ENCODE measurements around the gene DACT3.

DACT3 gene

GRCh38 chr19:46661020-46661731 is at the start of gene DACT3:
DACT3 (minus strand) TSS chr19:46661182; CDS start chr19:46661064, 118 bp downstream.
- H3K27ac ChIP-seq, result peak within 1 kb of the TSS; percentile 84 to 98
- TF ChIP-seq CTCF (IDR thresholded peaks at IDR 0.05), result no peak
- H3K4me3 ChIP-seq, result peak within 1 kb of the TSS; percentile 95
- DNase-seq (ENCODE audit: low spot score), result peak; percentile 100

- Histone ChIP-seq H3K27ac (no peak overlapping the region), H3K4me3 (no peak overlapping the region)
- no peak for TF ChIP-seq CTCF (IDR thresholded peaks at IDR 0.05)
- DNase-seq (ENCODE audit: low spot score), result no peak
Observed at GRCh38 chr19:46710687-46711086, 49.7 kb upstream of the DACT3 start.

GRCh38 chr19:46704379-46705076 is 43.5 kb upstream of the DACT3 start:
- Histone ChIP-seq H3K4me3 (no peak overlapping the region), H3K27ac (no peak overlapping the region)
- TF ChIP-seq CTCF (IDR thresholded peaks at IDR 0.05), result peak; percentile 97
- no peak for DNase-seq (ENCODE audit: low spot score)

- H3K27ac ChIP-seq, result no peak overlapping the region
- DNase-seq (ENCODE audit: low spot score), result no peak
- H3K4me3 ChIP-seq, result no peak overlapping the region
- TF ChIP-seq CTCF (IDR thresholded peaks at IDR 0.05), result no peak
Observed at GRCh38 chr19:46700704-46701103, 39.7 kb upstream of the DACT3 start.

- TF ChIP-seq CTCF (IDR thresholded peaks at IDR 0.05), result no peak
- no peak for DNase-seq (ENCODE audit: low spot score)
- no peak overlapping the region for H3K4me3 ChIP-seq
- H3K27ac ChIP-seq, result no peak overlapping the region
Observed at GRCh38 chr19:46698395-46699321, 37.7 kb upstream of the DACT3 start.

- TF ChIP-seq CTCF (IDR thresholded peaks at IDR 0.05), result no peak
- DNase-seq (ENCODE audit: low spot score), result peak; percentile 85
Observed at GRCh38 chr19:46697204-46697960, 36.4 kb upstream of the DACT3 start.

More at GRCh38 chr19:46697204-46697960, 36.4 kb upstream of the DACT3 start:
- Histone ChIP-seq H3K4me3 (peak overlapping the region; percentile 23), H3K27ac (peak overlapping the region in 1 of 2 donors; percentile 28)
